Dedifferentiated amniotic fluid mesenchymal stem cell (primary cell): ENCODE data around the gene UNC80.

ENCODE experiments used
- DNase-seq: peaks from one replicate; pipeline ENCODE4 v3.0.0-alpha.2; 2016; ENCODE audit errors: extremely low spot score

Gene UNC80

GRCh38 chr2:210027608-210028007, 256.0 kb downstream of the UNC80 start:
- DNase-seq = no peak

GRCh38 chr2:210028178-210028577, 256.5 kb downstream of the UNC80 start:
- no peak for DNase-seq

GRCh38 chr2:210034087-210034683, 262.6 kb downstream of the UNC80 start:
- DNase-seq = no peak

- DNase-seq = no peak
Measured at GRCh38 chr2:210035679-210036078, 264.0 kb downstream of the UNC80 start.

- DNase-seq = no peak
Measured at GRCh38 chr2:210038078-210038477, 266.4 kb downstream of the UNC80 start.

- DNase-seq = no peak
Measured at GRCh38 chr2:210046851-210047500, 275.3 kb downstream of the UNC80 start.
